ENCODE measurements around the gene ITGA4. TPM values are rescaled to one million over a fixed set of nuclear protein-coding genes. Genes with fewer than 3 reads are reported as not detected.
A peak's percentile ranks its signal among the peaks of the same experiment; 100 is the strongest.

The ITGA4 gene
- total and polyA plus RNA-seq, 11 donors = 0.23 to 16.5 (median 1.7) TPM

DNA sequence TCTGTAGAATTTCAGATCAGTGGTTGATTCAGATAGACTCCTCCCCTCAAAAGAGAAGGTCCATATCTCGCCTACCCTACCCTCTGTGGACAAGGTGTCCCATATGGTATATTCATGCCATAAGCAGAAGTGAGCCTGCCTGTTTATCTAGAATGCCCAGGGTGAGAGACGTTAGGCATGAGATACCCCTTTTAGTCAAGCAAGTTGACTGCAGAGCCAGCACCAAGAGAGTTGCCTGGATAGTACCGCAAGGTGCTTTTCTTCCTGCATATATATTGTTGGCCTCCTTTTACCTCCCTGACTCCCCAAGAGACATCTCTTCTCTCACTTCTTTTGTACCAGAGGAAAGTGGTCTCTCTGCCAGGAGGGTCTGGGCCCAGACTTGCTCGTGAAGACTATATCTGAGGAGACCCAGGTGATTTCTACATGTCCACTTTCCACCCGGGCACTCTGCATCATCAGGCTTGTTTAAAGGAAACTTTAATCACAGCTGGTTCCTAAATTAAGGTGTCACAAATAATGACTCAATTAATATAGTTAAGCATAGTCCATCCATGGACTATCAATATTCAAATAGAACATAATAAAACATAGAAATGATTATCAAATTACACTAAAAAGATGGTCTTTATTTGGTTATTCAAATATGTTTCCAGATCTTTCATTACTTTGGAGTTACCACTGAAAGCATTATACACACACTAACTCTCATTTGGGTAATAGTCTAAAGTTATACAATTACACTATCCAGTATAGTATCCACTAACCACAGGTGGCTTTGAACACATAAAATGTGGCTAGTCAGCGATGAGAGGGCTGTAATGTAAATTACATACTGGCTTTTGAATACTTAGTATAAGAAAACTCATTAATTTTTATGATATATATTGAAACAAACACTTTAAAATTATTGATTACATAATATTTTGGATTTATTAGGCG lies 4.1 kb downstream of the ITGA4 start:
- DNase-seq = no peak
- WGBS, 4 donors = 78 to 88% (median 86%) methylated on average over 7 of the region's 7 CpGs
- Histone ChIP-seq H3K4me3 (peak overlapping the region in 2 of 12 donors; percentile 7 to 40), H3K4me1 (peaks cover 0 to 57% (median 6%) of the 10 kb centered on the region in 12 donors), H3K27me3 (peaks cover 3 to 24% (median 17%) of the 10 kb centered on the region in 9 donors), H3K9me3 (no peaks in the 10 kb centered on the region), H3K27ac (peak overlapping the region in 1 of 12 donors; percentile 49), H3K36me3 (no peaks in the 10 kb centered on the region)
- ATAC-seq = no peak
- intact Hi-C loops (cut with DNase I) = loop anchor here in 7 of 10 donors (5.0 to 10.0 kb wide), 5 partner anchors 157 to 1337 kb away; no protein-coding TSS in a partner anchor
- TF ChIP-seq CTCF (IDR thresholded peaks at IDR 0.05) (no peak), POLR2A (IDR thresholded peaks at IDR 0.05) (no peak)

GRCh38 chr2:181462033-181462432 lies 4.8 kb downstream of the ITGA4 start:
- TF ChIP-seq POLR2A (IDR thresholded peaks at IDR 0.05) (no peak), CTCF (IDR thresholded peaks at IDR 0.05) (no peak)
- H3K27ac ChIP-seq = peak overlapping the region in 1 of 12 donors; percentile 42
- ATAC-seq = no peak
- no peak for DNase-seq
- no peaks in the 10 kb centered on the region for H3K9me3 ChIP-seq
- intact Hi-C loops (cut with DNase I) = loop anchor here in 7 of 10 donors (5.0 to 10.0 kb wide), 5 partner anchors 157 to 1337 kb away; no protein-coding TSS in a partner anchor
- H3K4me3 ChIP-seq = peak overlapping the region in 1 of 12 donors; percentile 40
- 57 to 68% (median 62%) methylated on average over 1 of the region's 1 CpG for WGBS, 4 donors
- H3K27me3 ChIP-seq = peaks cover 0 to 17% (median 10%) of the 10 kb centered on the region in 9 donors
- no peaks in the 10 kb centered on the region for H3K36me3 ChIP-seq
- H3K4me1 ChIP-seq = peaks cover 0 to 53% (median under 1%) of the 10 kb centered on the region in 12 donors

DNA sequence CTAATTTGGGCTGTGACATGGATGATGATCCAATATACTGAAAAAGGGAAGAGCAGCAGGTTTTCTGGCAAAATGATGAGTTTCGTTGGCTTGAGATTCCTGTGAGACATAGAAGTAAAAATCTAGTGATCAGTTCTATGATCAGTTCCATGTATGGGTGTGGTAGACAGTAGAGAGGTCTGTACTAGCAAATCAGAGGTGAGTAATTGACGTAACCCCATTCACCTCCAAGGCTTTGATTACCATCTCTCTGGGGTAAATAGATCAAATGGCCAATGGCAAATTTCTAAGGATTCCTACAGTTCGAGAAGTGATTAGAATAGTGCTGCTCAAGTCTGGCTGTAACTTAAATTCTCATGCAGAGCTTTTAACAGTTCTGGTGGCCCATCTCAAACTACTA lies 6.4 kb downstream of the ITGA4 start:
- Histone ChIP-seq H3K4me3 (no peak overlapping the region), H3K9me3 (no peaks in the 10 kb centered on the region), H3K36me3 (no peaks in the 10 kb centered on the region), H3K27ac (no peak overlapping the region), H3K27me3 (peaks cover 0 to 4% (median 0%) of the 10 kb centered on the region in 9 donors), H3K4me1 (peaks cover 0 to 53% (median 0%) of the 10 kb centered on the region in 12 donors)
- TF ChIP-seq POLR2A (IDR thresholded peaks at IDR 0.05) = no peak
- no peak for TF ChIP-seq CTCF (IDR thresholded peaks at IDR 0.05)
- intact Hi-C loops (cut with DNase I) = loop anchor here in 7 of 10 donors (5.0 to 10.0 kb wide), 5 partner anchors 159 to 1339 kb away; no protein-coding TSS in a partner anchor
- 87 to 90% (median 88%) methylated on average over 3 of the region's 3 CpGs for WGBS, 4 donors
- ATAC-seq (no peak), DNase-seq (no peak)

DNA sequence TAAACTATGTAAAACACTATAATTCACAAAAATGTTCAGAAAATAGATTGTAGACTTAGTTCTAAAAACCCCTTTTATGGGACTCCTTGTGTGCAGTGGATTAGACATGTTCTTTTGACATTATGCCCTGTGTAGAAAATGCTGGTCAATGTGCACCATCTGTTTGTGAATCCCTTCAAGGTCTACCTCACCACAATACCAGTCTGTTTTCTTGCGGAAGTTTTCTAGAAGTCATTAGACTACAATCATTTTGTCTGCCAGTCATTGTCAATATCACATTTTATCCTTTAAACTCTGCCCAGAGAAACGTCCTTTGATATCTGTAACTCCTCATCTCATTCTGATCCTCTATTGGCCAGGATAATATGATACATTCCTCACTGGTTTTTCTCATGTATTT lies 7.8 kb downstream of the ITGA4 start:
- Histone ChIP-seq H3K27me3 (no peaks in the 10 kb centered on the region), H3K36me3 (no peaks in the 10 kb centered on the region), H3K9me3 (no peaks in the 10 kb centered on the region), H3K4me1 (peaks cover 0 to 42% (median 0%) of the 10 kb centered on the region in 12 donors), H3K4me3 (no peak overlapping the region), H3K27ac (peak overlapping the region in 1 of 12 donors; percentile 34)
- 55 to 64% (median 56%) methylated on average over 2 of the region's 2 CpGs for WGBS, 4 donors
- DNase-seq (no peak), ATAC-seq (no peak)
- no peak for TF ChIP-seq CTCF (IDR thresholded peaks at IDR 0.05)
- TF ChIP-seq POLR2A (IDR thresholded peaks at IDR 0.05) = no peak
- intact Hi-C loops (cut with DNase I) = loop anchor here (5.0 to 10.0 kb wide), 9 partner anchors 160 to 1343 kb away; no protein-coding TSS in a partner anchor
